ENCODE results near the gene C14orf119. TPM values are rescaled to one million over a fixed set of nuclear protein-coding genes. Genes with fewer than 3 reads are reported as not detected.

C14orf119 gene
- total RNA-seq, 1 donor from 2014 or later: 53.0 TPM

DNA sequence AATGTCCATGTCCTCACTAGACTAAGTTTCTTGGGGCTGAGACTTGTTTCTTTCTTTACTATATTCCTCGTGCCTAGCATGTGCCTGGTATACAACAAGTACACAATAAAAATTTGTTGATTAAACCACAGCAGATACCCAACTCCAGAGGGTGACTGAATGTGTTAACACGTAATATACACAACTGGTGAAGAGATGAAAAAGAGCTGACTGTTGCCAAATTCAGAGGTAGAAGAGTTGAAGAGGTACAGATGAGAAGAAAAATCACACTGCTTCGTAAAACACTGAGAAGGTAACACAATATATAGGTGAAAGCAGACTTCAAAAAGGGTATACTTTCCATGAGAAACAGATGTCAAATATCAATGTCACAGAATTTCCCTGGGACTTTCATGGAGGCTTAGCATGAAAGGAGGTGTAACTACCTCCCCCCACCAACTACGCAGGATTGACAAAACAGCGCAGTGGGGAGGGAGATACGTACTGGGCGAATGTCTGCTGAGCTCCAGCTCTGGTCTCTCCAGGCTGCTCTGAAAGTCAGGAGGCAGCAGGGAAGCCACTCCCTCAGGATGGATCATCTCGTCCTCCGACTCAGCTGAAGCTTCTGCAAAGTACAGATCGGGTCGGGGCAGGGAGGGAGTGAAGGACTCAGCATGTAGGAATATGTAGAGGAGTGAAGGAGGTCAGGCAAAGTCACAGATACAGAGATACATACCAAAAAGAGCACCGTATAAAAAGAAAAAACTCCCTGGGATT lies 5.6 kb upstream of the C14orf119 start:
- TF ChIP-seq, protein P1, sequence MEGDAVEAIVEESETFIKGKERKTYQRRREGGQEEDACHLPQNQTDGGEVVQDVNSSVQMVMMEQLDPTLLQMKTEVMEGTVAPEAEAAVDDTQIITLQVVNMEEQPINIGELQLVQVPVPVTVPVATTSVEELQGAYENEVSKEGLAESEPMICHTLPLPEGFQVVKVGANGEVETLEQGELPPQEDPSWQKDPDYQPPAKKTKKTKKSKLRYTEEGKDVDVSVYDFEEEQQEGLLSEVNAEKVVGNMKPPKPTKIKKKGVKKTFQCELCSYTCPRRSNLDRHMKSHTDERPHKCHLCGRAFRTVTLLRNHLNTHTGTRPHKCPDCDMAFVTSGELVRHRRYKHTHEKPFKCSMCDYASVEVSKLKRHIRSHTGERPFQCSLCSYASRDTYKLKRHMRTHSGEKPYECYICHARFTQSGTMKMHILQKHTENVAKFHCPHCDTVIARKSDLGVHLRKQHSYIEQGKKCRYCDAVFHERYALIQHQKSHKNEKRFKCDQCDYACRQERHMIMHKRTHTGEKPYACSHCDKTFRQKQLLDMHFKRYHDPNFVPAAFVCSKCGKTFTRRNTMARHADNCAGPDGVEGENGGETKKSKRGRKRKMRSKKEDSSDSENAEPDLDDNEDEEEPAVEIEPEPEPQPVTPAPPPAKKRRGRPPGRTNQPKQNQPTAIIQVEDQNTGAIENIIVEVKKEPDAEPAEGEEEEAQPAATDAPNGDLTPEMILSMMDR (conservative IDR thresholded peaks at IDR 0.05): no peak
- H3K4me1 Mint-ChIP-seq (ENCODE audit: unreplicated experiment): peaks cover 11% of the 10 kb centered on the region
- H3K27me3 Mint-ChIP-seq: no peaks in the 10 kb centered on the region
- no peaks in the 10 kb centered on the region for H3K9me3 Mint-ChIP-seq
- H3K36me3 Mint-ChIP-seq: peaks cover 38% of the 10 kb centered on the region
- peak overlapping the region; percentile 59 for H3K27ac Mint-ChIP-seq
- no peak for DNase-seq (ENCODE audit: extremely low spot score, unreplicated experiment)
- no peak overlapping the region for H3K4me3 Mint-ChIP-seq

DNA sequence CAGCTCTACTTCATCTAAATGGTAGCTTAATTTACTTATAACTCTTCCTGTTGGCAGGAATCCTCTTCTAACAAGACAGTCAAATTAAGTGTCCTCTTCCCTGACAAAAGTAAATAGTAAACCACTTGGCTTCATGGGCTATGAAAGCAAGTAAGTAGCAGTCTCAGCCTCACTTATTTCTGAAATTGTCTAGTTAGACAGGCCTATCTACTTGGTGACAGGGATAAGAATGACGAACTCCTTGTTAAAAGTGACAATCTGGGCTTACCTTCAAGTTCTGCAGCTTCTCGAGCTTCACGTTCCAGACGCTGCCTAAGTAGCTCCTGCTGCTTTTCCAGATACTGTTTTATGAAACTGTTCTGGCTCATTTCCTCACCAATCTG lies 5.1 kb upstream of the C14orf119 start:
- H3K4me1 Mint-ChIP-seq (ENCODE audit: unreplicated experiment): peaks cover 11% of the 10 kb centered on the region
- H3K27ac Mint-ChIP-seq: peak overlapping the region; percentile 59
- DNase-seq (ENCODE audit: extremely low spot score, unreplicated experiment): no peak
- peak overlapping the region; percentile 42 for H3K4me3 Mint-ChIP-seq
- TF ChIP-seq, protein P1 (conservative IDR thresholded peaks at IDR 0.05): no peak
- H3K27me3 Mint-ChIP-seq: no peaks in the 10 kb centered on the region
- peaks cover 36% of the 10 kb centered on the region for H3K36me3 Mint-ChIP-seq
- no peaks in the 10 kb centered on the region for H3K9me3 Mint-ChIP-seq

- TF ChIP-seq, protein P1 (conservative IDR thresholded peaks at IDR 0.05): no peak
- no peaks in the 10 kb centered on the region for H3K9me3 Mint-ChIP-seq
- DNase-seq (ENCODE audit: extremely low spot score, unreplicated experiment): no peak
- H3K4me1 Mint-ChIP-seq (ENCODE audit: unreplicated experiment): peaks cover 11% of the 10 kb centered on the region
- H3K27me3 Mint-ChIP-seq: no peaks in the 10 kb centered on the region
- no peak overlapping the region for H3K27ac Mint-ChIP-seq
- peaks cover 28% of the 10 kb centered on the region for H3K36me3 Mint-ChIP-seq
- H3K4me3 Mint-ChIP-seq: no peak overlapping the region
These were observed 3.7 kb upstream of the C14orf119 start for GRCh38 chr14:23091294-23092225.

DNA sequence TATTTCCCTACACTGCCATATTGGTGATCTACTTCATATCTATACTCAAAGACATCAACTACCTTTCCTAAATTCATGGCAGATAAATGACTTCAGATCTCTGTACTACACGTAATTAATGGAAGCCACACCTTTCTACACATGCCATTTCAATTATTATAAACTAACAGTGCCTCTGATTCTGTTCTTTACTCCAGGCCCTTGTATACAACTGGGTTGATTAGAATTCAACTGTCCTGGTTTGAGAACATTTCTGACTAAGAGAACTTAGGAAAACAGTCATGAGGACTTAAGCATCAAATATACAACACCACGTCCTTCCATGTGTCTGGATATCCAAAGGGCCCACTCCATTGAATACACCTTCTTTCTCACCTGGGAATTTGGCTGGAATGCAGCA lies 2.2 kb upstream of the C14orf119 start:
- Mint-ChIP-seq H3K27ac (no peak overlapping the region), H3K4me1 (ENCODE audit: unreplicated experiment) (peaks cover 15% of the 10 kb centered on the region), H3K27me3 (no peaks in the 10 kb centered on the region), H3K9me3 (no peaks in the 10 kb centered on the region), H3K36me3 (peaks cover 29% of the 10 kb centered on the region), H3K4me3 (no peak overlapping the region)
- TF ChIP-seq, protein P1 (conservative IDR thresholded peaks at IDR 0.05): no peak
- no peak for DNase-seq (ENCODE audit: extremely low spot score, unreplicated experiment)

DNA sequence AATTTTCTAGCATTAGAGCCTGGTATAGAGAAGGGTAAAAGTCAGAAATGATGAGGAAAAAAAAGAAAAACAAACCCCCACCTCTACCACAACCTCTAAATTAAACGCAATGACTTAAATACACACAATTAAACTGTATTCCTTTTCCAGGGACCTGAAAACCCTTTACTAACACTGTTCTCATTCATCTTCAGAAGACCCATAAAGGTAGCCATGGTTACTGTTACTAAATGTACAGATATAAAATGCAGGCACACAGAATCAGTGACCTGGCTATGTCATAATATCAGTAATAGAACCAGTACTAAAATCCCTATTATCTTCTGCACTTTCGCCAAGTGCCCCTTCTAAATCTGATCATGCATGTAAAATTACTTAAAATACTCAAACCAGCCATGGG lies 1.8 kb upstream of the C14orf119 start:
- H3K4me1 Mint-ChIP-seq (ENCODE audit: unreplicated experiment): peaks cover 15% of the 10 kb centered on the region
- no peak for DNase-seq (ENCODE audit: extremely low spot score, unreplicated experiment)
- no peak overlapping the region for H3K4me3 Mint-ChIP-seq
- no peaks in the 10 kb centered on the region for H3K9me3 Mint-ChIP-seq
- no peaks in the 10 kb centered on the region for H3K27me3 Mint-ChIP-seq
- TF ChIP-seq, protein P1 (conservative IDR thresholded peaks at IDR 0.05): no peak
- H3K27ac Mint-ChIP-seq: no peak overlapping the region
- H3K36me3 Mint-ChIP-seq: peaks cover 29% of the 10 kb centered on the region

Measured in type B pancreatic cell (in vitro differentiated cells).